ENCODE results near the gene CDCA7. TPM values are rescaled to one million over a fixed set of nuclear protein-coding genes. Genes with fewer than 3 reads are reported as not detected.

Gene CDCA7
- total RNA-seq, 1 experiment from 2014 or later = 29.3 TPM

DNA sequence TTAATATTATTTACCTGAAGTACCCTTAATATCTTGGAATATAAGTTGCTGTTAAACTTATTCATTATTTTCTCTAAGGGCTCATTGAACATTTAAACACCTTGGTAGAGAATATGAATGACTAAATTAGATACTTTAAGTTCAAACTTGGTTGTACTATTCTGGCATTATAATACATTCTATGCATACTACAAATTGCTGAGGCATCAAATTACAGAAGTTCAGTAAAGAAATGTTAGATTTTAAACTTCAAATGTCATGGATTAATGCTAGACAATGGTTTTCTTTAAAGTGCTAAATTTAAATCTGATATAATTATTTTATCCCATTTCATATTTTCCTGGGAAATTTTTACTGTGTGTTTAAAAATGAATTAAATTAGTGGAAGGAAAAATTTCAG is 63.1 kb downstream of the CDCA7 start:
- H3K27ac ChIP-seq (ENCODE audit: low read length) = no peak overlapping the region
- H3K36me3 ChIP-seq (ENCODE audit: low read depth, low read length) = no peaks in the 10 kb centered on the region
- H4K20me1 ChIP-seq (ENCODE audit: low read length) = no peaks in the 10 kb centered on the region
- no peaks in the 10 kb centered on the region for H3K79me2 ChIP-seq (ENCODE audit: low read length)
- POLR2A ChIA-PET (ENCODE audit: unreplicated experiment) = no interaction called here
- ATAC-seq (no peak), DNase-seq (no peak)
- H3K9me2 ChIP-seq (replicated peaks; ENCODE audit: low read length) = no peaks in the 10 kb centered on the region
- peaks cover 22% of the 10 kb centered on the region for H3K4me1 ChIP-seq (ENCODE audit: insufficient read depth, low read length)
- H2AFZ ChIP-seq (ENCODE audit: low read length) = no peak overlapping the region
- TF ChIP-seq, protein P1, sequence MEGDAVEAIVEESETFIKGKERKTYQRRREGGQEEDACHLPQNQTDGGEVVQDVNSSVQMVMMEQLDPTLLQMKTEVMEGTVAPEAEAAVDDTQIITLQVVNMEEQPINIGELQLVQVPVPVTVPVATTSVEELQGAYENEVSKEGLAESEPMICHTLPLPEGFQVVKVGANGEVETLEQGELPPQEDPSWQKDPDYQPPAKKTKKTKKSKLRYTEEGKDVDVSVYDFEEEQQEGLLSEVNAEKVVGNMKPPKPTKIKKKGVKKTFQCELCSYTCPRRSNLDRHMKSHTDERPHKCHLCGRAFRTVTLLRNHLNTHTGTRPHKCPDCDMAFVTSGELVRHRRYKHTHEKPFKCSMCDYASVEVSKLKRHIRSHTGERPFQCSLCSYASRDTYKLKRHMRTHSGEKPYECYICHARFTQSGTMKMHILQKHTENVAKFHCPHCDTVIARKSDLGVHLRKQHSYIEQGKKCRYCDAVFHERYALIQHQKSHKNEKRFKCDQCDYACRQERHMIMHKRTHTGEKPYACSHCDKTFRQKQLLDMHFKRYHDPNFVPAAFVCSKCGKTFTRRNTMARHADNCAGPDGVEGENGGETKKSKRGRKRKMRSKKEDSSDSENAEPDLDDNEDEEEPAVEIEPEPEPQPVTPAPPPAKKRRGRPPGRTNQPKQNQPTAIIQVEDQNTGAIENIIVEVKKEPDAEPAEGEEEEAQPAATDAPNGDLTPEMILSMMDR (conservative IDR thresholded peaks at IDR 0.05; ENCODE audit: low read depth, low read length) = no peak
- TF ChIP-seq EZH2 (IDR thresholded peaks at IDR 0.05; ENCODE audit: low read length, unreplicated experiment) = no peak
- TF ChIP-seq EZH2phosphoT487 (IDR thresholded peaks at IDR 0.05; ENCODE audit: borderline replicate concordance, low read length) = no peak
- H3F3A ChIP-seq (ENCODE audit: low read length, unreplicated experiment) = no peaks in the 10 kb centered on the region
- no peak overlapping the region for H3K9ac ChIP-seq (ENCODE audit: low read length)
- no peak overlapping the region for H3K4me2 ChIP-seq (ENCODE audit: low read length)
- no peaks in the 10 kb centered on the region for H3K9me3 ChIP-seq (ENCODE audit: low read length)
- no peak overlapping the region for H3K4me3 ChIP-seq (ENCODE audit: low read length)
- intact Hi-C loops (cut with micrococcal nuclease) = no loop called here
- BruUV-seq (replicated peaks) = no TSS peak
- H3K27me3 ChIP-seq (ENCODE audit: low read length) = no peaks in the 10 kb centered on the region
- CTCF ChIA-PET = no interaction called here

Measured in PC-3 (cell line).